22Rv1 (cell line): ENCODE measurements around the gene CNP.

Experiments
- CTCF ChIP-seq: fragments of 450-650 bp; IDR thresholded peaks from 2 replicates; pipeline ENCODE4 v1.5.1; 2017; ENCODE audit warnings: mild to moderate bottlenecking
- ZFX ChIP-seq: fragments of 450-650 bp; IDR thresholded peaks from 2 replicates; pipeline ENCODE4 v1.6.1; 2017; ENCODE audit warnings: antibody characterized with exemption, borderline replicate concordance

GRCh38 chr17:41917192-41917591, 49.4 kb upstream of the CNP start:
- TF ChIP-seq CTCF = no peak
- no peak for TF ChIP-seq ZFX
